Pancreas (tissue), 10 donors: ENCODE data around the gene ADAMTS14. TPM values are rescaled to one million over a fixed set of nuclear protein-coding genes. Genes with fewer than 3 reads are reported as not detected.

Experiments used
- ATAC-seq, 4 donors: fragments of 200-7000 bp; cut with Tn5 transposase; one replicate each; pipeline versions ENCODE4 v1.8.0 to v1.9.1; 2020; ENCODE audit warnings: mild to moderate bottlenecking in 4 of 4, moderate library complexity in 4 of 4
- DNase-seq, 6 donors: peaks; one replicate each; pipeline ENCODE4 v3.0.0-alpha.2; 2020
- FAIRE-seq: peaks from 2 replicates; lab custom pipeline; 2012; peaks lifted over from hg19 to GRCh38; lab: Jason Lieb, UNC
- H3K27ac ChIP-seq, 4 donors: fragments of 200-600 bp; sonication (generic); 1 replicate in 3 of 4; 2 replicates in 1 of 4; pipeline versions ENCODE4 v1.5.0 to v1.8.0; 2020
- H3K27me3 ChIP-seq, 4 donors: fragments of 200-600 bp; one replicate each; pipeline ENCODE4 v1.8.0; 2021
- H3K36me3 ChIP-seq, 3 donors: fragments of 200-600 bp; sonication (generic) in 1 of 3; one replicate each; pipeline versions ENCODE4 v1.5.0 to v1.8.0; 2020 to 2021
- H3K4me1 ChIP-seq, 3 donors: fragments of 200-600 bp; one replicate each; pipeline ENCODE4 v1.8.0; 2021
- H3K4me3 ChIP-seq, 4 donors: fragments of 200-600 bp; sonication (generic) in 2 of 4; one replicate each; pipeline versions ENCODE4 v1.5.0 to v1.8.0; 2020 to 2021
- H3K9me3 ChIP-seq, 4 donors: fragments of 200-600 bp; one replicate each; pipeline ENCODE4 v1.8.0; 2021
- CTCF ChIP-seq, 4 donors: fragments of 200-600 bp; sonication (generic) in 3 of 4; IDR thresholded peaks; one replicate each; pipeline versions ENCODE4 v1.5.0 to v1.8.0; 2021; ENCODE audit warnings: antibody characterized with exemption in 4 of 4
- WGBS, 2 donors: extraction: QIAGEN DNeasy Blood & Tissue Kit; methylation state at CpG; one replicate each; pipeline ENCODE4 v1.1.7; 2013; 5-methylcytosine and 5-hydroxymethylcytosine counted together
- intact Hi-C, 3 donors: fragments of 100-400 bp; cut with DNase I; formaldehyde crosslinking; loops; one replicate each; pipeline versions ENCODE4 v1.11.1 to v1.14.2; 2022
- polyA plus RNA-seq, 2 donors: library from polyadenylated mRNA; stranded (reverse); fragments of 200-250 nt; gene quantifications; one replicate each; pipeline ENCODE4 v1.2.3, GENCODE V29; 2013
- total RNA-seq, 6 donors: library from RNA; stranded (reverse); fragmentation: NEBNext Ultra II Directional in 4 of 6; extraction: Animal tissue kit (Norgen Biotek cat#: 25700) in 4 of 6; gene quantifications; one replicate each; pipeline versions ENCODE4 v1.2.1 to v1.2.4, GENCODE V29; 2021 to 2023
- donor health status: healthy with polysubstance abuse.
- donor health status: DM: no; HTN: no; CAD: no; lungs with moderate emphysema.
- donor health status: DM: no; HTN: no; CAD: no.
- donor health status: control.
- donor health status: control.
- donor health status: Bipolar disorder and iron deficiency.
- donor health status: DM: yes; HTN: yes; CAD: no.
- donor health status: DM: no; HTN: no; CAD: no.
- donor health status: DM: no; HTN: no; CAD: no.
- donor health status: DM: yes; HTN: yes; CAD: no.

ADAMTS14 gene
- total and polyA plus RNA-seq, 8 donors: 0.06 to 2.2 (median 0.23) TPM; not detected in 2

- no peaks in the 10 kb centered on the region for H3K36me3 ChIP-seq
- FAIRE-seq: no peak
- WGBS, 2 donors: 80 to 81% methylated on average over 10 of the region's 10 CpGs
- H3K27ac ChIP-seq: no peak overlapping the region
- ATAC-seq: peak in 2 of 4 donors; percentile 48 to 59
- intact Hi-C loops: no loop called here
- H3K9me3 ChIP-seq: no peaks in the 10 kb centered on the region
- no peak for DNase-seq
- H3K27me3 ChIP-seq: no peaks in the 10 kb centered on the region
- no peaks in the 10 kb centered on the region for H3K4me1 ChIP-seq
- H3K4me3 ChIP-seq: no peak overlapping the region
- TF ChIP-seq CTCF (IDR thresholded peaks at IDR 0.05): no peak
These were observed 7.2 kb downstream of the ADAMTS14 start for GRCh38 chr10:70679498-70679897.

GRCh38 chr10:70680899-70681730 is 8.8 kb downstream of the ADAMTS14 start:
- WGBS, 2 donors: 55 to 65% methylated on average over 11 of the region's 11 CpGs
- intact Hi-C loops: no loop called here
- no peaks in the 10 kb centered on the region for H3K27me3 ChIP-seq
- peak in 1 of 6 donors; percentile 5 for DNase-seq
- TF ChIP-seq CTCF (IDR thresholded peaks at IDR 0.05): no peak
- FAIRE-seq: no peak
- no peak for ATAC-seq
- no peak overlapping the region for H3K4me3 ChIP-seq
- no peaks in the 10 kb centered on the region for H3K36me3 ChIP-seq
- no peaks in the 10 kb centered on the region for H3K9me3 ChIP-seq
- no peaks in the 10 kb centered on the region for H3K4me1 ChIP-seq
- no peak overlapping the region for H3K27ac ChIP-seq

- ATAC-seq (no peak), DNase-seq (no peak), FAIRE-seq (no peak)
- H3K4me3 ChIP-seq: no peak overlapping the region
- no peak overlapping the region for H3K27ac ChIP-seq
- no peaks in the 10 kb centered on the region for H3K9me3 ChIP-seq
- intact Hi-C loops: no loop called here
- no peaks in the 10 kb centered on the region for H3K36me3 ChIP-seq
- H3K4me1 ChIP-seq: no peaks in the 10 kb centered on the region
- WGBS, 2 donors: 38 to 90% methylated on average over 2 of the region's 2 CpGs
- no peak for TF ChIP-seq CTCF (IDR thresholded peaks at IDR 0.05)
- H3K27me3 ChIP-seq: no peaks in the 10 kb centered on the region
These were observed 9.4 kb downstream of the ADAMTS14 start for GRCh38 chr10:70681731-70682005.

GRCh38 chr10:70682920-70683600 is 10.8 kb downstream of the ADAMTS14 start:
- Histone ChIP-seq H3K9me3 (no peaks in the 10 kb centered on the region), H3K36me3 (no peaks in the 10 kb centered on the region), H3K4me1 (no peaks in the 10 kb centered on the region), H3K27me3 (no peaks in the 10 kb centered on the region), H3K4me3 (no peak overlapping the region), H3K27ac (no peak overlapping the region)
- peak in 1 of 4 donors; percentile 19 for ATAC-seq
- DNase-seq: no peak
- no peak for TF ChIP-seq CTCF (IDR thresholded peaks at IDR 0.05)
- intact Hi-C loops: no loop called here
- no peak for FAIRE-seq
- WGBS, 2 donors: 79 to 84% methylated on average over 20 of the region's 20 CpGs

GRCh38 chr10:70683601-70683934 is 11.3 kb downstream of the ADAMTS14 start:
- 86 to 89% methylated on average over 6 of the region's 6 CpGs for WGBS, 2 donors
- Histone ChIP-seq H3K36me3 (no peaks in the 10 kb centered on the region), H3K4me3 (no peak overlapping the region), H3K27ac (no peak overlapping the region), H3K9me3 (no peaks in the 10 kb centered on the region), H3K27me3 (no peaks in the 10 kb centered on the region), H3K4me1 (no peaks in the 10 kb centered on the region)
- intact Hi-C loops: no loop called here
- ATAC-seq (peak in 2 of 4 donors; percentile 20 to 34), DNase-seq (no peak), FAIRE-seq (no peak)
- TF ChIP-seq CTCF (IDR thresholded peaks at IDR 0.05): no peak
